GM19193 (cell line): ENCODE data around the gene DCDC1.

Experiments
- POLR2A ChIP-seq: IDR thresholded peaks from 4 replicates; pipeline ENCODE4 v1.6.1; 2011; ENCODE audit not compliant: insufficient read depth, insufficient read length; ENCODE audit errors: extremely low read depth

The DCDC1 gene

DNA sequence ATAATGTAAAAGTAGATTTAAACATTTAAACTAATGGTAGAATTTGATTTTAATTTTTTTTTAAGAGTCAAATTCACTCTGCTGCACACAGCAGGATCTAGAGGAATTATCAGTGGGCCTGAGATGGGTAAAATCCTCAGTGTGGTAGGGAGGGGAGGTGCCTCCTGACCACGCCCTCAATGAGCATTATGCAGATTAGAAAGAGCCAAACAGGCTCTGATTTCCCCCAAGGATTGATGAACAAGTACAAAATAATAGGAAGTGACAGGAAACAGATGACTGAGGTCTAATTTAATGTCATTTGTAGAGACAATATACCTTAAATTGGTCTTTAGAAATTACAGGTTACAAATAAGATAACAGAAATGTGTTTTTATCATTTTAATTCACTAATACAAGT lies 155.2 kb downstream of the DCDC1 start:
- no peak for TF ChIP-seq POLR2A

DNA sequence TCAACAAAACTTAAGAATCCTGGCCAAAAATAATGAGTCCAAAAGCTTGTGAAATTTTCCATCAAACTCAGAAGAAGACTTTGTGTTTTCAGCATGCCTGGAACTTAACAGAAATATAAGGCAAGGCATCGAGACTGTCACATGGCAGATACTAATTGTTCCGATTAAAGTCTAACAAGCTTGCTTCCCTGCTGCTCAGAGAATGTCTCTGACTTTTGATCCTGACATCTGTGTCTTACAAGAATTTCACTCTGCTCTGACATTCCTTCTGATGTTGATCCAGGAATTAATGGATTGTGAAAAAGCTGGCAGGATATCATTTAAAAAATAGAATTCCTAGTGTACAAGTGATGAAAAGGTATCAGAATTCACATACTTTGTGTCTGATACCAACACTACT lies 170.2 kb downstream of the DCDC1 start:
- no peak for TF ChIP-seq POLR2A

DNA sequence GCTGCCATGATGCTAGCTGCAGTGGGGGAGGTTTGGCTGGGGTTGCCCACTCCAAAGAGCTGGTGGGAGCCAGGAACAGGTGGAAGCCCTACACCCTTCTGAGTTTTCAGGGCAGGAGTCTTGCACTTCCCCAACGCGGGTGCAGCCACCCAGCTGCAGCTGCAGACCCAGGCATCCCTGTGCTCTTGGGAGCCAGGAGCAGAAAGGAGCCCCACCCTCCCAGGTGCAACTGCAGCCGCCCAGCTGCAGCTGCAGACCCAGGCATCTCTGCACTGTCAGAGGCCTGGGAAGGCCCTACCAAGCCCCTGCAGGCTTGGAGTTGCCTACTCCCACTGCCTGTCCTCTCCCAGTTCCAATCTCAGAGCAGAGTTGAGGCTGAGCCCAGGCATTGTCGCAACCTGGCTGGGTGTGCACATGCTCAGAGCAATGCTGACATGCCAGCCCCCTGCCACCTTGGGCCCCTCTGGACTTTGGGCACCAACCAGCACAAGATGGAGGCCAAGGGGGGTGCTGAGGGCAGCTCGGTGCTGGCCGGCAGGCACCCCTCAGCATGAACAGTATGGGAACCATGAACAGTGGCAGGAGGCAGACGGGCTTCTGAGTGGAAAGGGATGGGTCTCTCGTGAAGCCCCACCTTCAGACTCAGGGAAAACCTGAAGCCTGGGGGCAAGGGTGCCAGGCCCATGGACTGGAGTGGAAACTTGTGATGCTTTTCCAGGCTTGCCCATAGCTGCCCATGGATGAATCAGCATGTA lies 195.4 kb downstream of the DCDC1 start:
- TF ChIP-seq POLR2A, result no peak

DNA sequence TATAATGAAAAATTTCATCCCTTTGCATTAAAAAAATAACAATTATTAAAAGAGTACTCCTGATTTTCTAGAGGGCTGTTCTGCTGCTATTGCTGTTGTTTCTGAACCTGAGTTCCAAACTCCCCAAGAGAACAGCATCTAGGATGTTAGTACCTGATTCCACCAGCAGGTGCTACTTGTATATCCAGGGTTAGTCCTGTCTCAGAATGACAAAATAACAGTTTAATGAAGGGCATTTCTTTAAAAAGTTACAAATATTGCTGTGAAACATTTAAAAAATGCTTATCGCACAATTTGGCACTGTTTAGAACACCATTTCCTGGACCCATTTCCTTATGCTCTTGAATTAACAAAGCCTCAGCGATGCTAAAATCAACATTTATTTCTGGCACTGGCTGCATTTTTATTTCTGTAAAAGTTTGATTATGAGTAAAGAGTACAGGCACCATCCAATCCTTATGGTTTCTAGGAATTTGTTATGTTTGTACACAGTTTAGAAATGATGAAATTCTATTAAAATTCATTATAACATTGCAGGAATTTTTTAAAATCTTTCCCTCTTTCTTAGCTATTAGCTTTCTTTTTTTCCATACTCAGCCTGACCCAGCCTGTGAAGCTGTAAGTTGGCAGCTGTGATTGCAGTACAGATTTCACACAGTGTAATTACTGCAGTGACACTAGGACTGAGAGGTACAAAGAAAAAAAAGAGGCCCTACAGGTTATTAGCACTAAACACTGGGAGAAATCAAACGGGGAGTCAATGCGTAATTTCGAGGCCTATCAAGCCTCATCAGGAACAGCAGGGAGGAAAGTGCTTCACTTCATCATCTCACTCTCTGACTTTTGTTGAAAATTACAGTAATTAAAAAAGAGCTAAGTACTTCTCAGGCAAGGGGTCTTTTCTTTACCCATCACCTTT lies 208.8 kb downstream of the DCDC1 start:
- no peak for TF ChIP-seq POLR2A

DNA sequence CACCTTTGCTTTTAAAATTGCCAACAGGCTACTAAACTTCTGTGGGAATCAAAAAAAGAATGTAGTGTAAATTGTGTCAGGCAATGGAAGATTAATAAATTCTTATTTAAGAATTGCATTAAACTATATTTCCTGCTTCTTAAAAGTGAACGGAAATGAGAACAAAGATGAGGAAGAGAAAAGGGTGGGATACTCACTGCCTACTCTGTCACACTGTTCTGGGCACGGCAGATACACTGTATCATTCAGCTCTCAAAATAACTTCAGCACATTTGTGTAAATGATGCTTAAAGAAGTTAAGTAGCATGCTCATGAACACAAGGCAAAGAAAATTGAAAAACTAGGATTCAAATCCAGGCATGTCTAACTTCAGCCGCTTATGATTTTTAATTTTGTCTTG lies 218.7 kb downstream of the DCDC1 start:
- TF ChIP-seq POLR2A, result no peak

DNA sequence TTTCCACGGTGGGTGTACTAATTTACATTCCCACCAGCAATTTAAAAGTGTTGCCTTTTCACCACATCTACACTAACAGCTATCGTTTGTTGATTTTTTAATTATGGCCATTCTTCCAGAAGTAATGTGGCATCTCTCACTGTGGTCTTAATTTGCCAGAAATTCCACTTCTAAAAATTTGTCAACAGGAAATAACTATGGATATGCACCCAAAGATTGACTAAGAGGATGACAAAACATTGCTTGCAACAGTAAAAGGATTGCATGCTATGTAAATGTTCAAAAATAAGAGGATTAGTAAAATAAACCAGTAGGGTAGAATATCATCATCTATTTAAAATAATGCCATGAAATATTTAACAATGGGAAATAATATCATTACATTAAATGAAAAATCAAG lies 219.5 kb downstream of the DCDC1 start:
- TF ChIP-seq POLR2A, result no peak

GRCh38 chr11:31141789-31142188 lies 227.8 kb downstream of the DCDC1 start:
- TF ChIP-seq POLR2A, result no peak

DNA sequence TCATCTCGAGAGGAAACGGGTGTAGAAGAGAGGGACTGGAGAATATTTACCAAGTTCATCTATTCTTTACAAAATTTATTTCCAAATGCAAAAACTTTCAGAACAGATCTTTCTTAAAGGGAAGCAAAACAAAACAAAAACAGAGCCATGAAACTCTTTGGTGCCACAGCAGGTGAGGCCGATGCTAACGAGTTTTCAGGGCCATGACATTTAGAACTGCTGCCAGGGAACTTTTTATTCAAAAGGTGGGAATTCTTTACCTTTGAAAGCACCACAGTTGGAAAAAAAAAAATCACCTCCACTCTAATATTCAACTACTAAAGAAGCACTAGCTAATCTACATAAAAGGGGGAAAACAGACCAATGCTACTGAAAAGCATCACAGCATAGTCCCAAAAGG lies 230.1 kb downstream of the DCDC1 start:
- no peak for TF ChIP-seq POLR2A

DNA sequence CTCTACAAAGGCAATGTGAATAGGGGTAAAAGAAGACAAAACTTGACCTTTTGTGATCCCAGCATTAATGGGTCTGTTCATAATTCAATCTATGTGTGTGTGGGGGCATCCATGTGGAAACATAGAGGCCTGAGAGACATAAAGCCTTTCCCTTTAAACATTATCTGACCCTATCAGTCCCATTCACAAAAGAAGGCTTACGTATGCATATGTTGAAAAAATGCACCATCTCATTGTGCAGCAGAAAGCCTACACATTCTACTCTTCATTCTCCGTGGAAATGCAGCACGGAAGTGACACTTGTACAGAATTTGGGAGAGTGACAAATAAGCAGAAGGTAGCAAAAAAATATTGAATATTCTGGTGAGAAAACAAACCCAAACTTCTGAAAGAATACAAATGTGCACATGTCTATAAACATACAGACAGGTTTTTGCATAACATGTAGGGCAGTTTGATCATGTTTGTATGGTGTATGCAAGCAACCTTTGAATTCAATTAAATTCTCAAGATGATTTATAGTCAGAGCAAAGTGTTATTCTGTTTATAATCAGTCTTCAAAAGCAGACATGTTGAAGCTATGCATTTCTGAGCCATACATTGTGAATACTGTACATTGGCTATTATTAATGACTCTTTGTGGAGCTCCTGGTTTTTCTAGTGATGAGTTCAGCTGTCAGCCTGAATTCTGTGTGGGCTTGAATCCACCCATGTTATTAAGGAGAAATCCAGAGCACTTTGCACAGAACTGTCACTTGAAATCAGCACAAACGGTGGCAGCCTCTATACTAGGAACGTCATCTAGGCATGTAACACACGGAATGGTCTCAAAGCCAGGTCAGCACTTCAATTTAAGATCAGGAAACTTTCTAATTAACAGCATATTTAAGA lies 236.8 kb downstream of the DCDC1 start:
- no peak for TF ChIP-seq POLR2A

DNA sequence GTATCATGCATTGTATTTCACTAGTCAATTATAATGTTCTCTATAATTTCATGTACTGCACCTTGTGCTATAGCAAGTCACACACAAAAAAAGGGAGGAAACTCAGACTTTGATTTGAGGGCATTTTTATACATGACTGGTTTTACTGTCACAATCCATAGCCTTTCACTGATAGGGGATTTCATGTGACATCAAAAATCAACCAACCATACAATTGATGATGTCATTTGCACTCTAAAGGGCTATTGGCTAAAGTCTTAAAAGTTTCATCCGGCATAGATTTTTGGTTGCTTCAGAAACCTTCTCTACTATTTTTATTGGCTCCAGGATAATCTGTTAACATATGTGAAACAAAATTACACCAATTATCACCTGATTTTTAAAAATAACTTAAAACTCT lies 237.8 kb downstream of the DCDC1 start:
- TF ChIP-seq POLR2A, result no peak

- no peak for TF ChIP-seq POLR2A
Observed at GRCh38 chr11:31127290-31127689, 242.2 kb downstream of the DCDC1 start.

- no peak for TF ChIP-seq POLR2A
Observed at GRCh38 chr11:31120428-31120827, 249.1 kb downstream of the DCDC1 start.

DNA sequence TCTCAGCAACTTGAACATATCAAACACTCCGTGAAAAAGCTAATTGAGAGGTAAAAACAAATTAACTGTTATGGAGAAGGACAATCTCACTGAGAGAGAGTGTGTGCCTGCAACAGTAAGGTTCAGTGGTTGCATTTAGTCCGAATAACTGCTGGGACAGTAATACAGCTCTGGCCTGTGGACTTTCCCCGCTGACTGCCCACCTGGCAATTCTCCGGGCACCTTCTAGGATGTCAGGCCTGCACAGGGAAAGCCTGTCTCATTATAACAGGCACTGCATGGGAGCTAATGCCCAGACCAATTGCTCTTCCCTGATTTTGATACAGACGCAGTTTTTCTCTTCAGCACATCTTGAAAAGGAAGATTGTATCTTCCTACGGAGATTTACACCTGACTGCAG lies 251.0 kb downstream of the DCDC1 start:
- TF ChIP-seq POLR2A, result no peak

DNA sequence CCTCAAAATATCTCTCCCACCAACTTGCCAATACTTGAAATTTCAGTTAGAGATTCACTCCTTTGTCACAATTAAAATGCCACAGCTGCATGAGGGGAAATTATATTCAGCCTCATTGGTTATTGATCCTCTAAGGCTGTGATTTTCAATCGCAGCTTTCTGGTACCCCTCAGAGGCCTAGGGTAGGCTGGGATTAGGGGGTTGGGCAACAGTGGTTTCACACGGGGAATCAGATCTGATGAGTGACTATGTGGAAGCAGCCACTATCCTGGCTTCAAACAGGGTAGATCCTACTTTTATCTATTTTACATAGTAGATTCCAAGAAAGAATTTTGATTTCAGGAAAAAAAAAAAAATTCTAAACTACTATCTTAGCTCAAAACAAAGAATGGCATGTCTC lies 252.5 kb downstream of the DCDC1 start:
- TF ChIP-seq POLR2A, result no peak

DNA sequence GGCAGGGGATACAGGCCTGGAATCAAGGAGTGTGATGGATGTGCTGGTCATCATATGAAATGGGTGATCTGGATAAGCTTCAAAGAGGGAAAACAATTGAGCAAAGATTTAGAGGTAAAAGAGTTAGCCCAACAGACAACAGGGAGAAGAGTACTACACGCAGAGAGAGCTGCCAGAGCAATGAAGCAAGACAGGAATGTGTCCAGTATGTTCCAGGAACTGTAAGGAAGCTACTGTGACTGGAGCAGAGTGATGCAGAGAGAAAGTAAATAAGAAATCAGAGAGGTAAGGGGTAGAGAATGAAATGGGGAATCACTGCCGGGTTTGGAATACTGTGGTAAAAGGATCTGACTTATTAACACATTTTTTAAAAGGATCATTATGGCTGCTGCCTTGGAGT lies 255.1 kb downstream of the DCDC1 start:
- no peak for TF ChIP-seq POLR2A

- no peak for TF ChIP-seq POLR2A
Observed at GRCh38 chr11:31110830-31111229, 258.7 kb downstream of the DCDC1 start.

- no peak for TF ChIP-seq POLR2A
Observed at GRCh38 chr11:31109446-31109845, 260.1 kb downstream of the DCDC1 start.
